HK-2 (cell line): ENCODE data around the gene EPHA2.

ENCODE experiments used
- DNase-seq: peaks from one replicate; pipeline ENCODE4 v3.0.0-alpha.2; 2018; ENCODE audit not compliant: unreplicated experiment

Gene EPHA2

DNA sequence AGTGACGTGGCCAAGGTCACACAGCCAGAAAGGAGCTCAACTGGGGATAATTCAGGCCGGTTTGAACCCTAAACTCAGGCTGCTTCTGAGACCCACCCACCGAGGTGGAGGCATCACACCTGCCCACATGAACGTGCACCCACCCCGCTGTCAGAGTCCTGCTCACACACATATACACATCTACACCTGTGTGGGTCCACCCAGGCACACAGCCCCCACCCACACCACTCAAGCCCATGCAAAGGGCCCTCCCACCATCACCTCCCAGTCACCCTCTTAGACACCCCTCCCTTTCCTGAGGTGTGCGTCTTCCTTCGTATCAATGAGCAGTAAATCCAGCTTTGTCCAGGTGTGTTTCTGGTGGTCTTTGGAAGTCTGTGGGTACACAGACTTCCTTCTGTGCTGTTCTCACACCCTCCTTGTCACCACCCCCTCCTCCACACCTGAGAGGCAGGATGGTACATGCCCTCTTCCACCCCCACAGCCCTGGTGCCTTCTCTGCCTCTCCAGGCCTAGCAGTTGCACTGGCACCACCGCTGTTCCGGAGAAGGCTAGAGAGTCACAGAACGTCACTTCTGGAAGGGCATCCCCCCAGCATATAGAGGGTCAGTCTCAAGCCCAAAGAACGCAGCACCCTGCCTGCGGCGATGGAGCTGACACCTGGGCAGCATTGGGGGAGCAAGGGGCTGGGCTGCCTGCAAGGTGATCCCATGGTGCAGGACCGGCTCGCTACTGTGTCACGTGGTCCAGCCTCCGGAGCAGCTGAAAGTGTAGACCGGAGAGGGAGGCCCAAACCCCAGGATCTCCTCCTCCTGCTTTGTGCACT, 63.6 kb downstream of the EPHA2 start:
- DNase-seq, result no peak

DNA sequence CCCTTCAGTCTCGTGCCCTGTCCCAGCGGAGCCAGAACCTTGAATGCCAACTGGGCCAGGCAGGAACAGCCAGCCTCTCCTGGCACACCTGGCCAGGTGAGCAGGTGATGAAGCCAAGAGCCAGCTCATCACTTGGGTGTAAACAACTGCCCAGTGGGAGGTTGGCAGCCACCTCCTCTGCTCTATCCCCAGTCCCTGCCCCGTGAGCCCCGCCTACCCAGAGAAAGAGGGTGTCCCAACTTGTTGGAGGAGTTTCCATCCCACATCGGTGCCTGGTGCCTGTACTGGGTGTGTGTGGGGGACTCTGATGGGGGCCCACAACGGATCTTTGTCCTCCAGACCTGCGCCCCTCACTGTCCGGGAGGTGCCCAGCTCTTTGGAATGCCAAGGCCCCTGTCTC, 64.6 kb downstream of the EPHA2 start:
- DNase-seq, result no peak

- DNase-seq, result no peak
Measured at GRCh38 chr1:16090076-16090826, 65.6 kb downstream of the EPHA2 start.

- peak; percentile 93 for DNase-seq
Measured at GRCh38 chr1:16088996-16089395, 66.9 kb downstream of the EPHA2 start.

GRCh38 chr1:16088351-16088911, 67.4 kb downstream of the EPHA2 start:
- no peak for DNase-seq

DNA sequence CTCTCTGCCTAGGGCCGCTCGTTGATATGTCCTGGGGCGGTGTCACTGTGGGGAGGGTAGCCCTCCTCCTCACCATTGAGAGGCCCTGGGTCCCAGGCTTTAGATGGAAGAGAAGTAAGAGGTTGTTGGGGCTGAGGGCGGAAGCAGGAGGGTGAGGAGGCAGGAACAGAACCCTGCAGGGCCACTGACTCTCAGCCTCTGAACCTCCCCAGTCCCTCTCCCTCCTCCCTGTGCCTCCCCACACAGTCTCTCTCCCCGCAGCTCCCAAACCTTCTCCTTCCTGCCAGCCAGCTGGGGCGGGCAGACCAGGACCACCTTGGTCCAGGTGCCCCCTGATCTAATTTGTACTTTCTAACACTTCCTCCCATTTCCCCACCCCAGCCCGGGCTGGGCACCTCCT, 68.1 kb downstream of the EPHA2 start:
- no peak for DNase-seq

GRCh38 chr1:16085522-16085921, 70.3 kb downstream of the EPHA2 start:
- DNase-seq, result no peak

GRCh38 chr1:16083486-16083885, 72.4 kb downstream of the EPHA2 start:
- no peak for DNase-seq

GRCh38 chr1:16082283-16083038, 73.4 kb downstream of the EPHA2 start:
- DNase-seq, result peak; percentile 78

DNA sequence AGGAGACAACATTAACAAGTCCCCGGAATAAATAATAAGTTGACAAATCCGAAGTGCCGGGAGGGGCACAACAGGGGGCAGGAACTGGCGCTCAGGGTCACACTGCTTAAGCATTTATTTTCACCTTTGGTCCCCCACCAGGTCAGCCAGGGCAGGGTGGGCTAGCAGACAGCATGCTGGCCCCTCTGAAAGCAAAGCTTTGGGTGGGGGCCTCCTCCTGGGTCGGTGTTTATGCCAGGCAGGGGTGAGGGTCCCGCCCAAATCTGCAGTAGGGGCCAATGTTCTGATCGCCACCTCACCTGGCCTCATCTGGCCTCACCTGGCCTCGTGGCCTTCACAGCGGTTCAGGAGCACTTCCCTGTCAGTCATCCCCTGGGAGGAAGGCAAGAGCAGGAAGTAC, 74.2 kb downstream of the EPHA2 start:
- no peak for DNase-seq

GRCh38 chr1:16080422-16081150, 75.3 kb downstream of the EPHA2 start:
- no peak for DNase-seq

DNA sequence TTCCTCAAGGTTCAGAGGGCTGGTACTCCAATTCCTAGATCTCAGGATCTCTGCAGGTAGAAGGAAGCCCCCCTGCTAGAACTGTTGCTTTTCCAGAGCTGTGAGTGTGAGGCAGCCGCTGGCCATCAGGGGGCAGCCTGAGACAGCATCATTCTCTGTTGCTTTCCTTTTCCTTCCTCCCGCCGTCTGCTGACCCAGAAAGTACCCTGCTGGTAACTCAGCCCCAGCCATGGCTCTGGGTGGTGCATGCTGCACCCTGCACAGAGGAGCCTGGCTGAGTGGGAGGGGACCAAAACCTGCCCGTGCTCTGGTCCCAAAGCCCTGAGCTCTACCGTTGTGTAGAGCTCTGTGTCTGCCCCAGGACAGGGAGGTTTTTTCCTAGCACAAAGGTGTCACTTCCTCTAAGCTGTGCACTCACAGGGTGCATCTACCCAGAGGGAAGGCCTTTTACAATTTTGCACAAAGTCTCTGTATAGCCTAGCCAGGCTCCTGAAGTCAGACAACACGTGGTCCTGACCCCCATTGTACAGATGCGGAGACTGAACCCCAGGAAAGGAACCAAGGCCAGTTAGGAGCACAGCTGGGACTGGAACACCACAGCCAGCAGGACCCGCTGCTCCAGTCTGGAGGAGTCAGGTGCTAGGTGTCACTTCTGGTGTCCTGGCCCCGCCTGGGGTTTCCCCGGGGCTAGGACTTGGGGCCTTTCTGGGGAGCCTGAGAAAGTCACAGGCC, 76.8 kb downstream of the EPHA2 start:
- peak; percentile 79 for DNase-seq

DNA sequence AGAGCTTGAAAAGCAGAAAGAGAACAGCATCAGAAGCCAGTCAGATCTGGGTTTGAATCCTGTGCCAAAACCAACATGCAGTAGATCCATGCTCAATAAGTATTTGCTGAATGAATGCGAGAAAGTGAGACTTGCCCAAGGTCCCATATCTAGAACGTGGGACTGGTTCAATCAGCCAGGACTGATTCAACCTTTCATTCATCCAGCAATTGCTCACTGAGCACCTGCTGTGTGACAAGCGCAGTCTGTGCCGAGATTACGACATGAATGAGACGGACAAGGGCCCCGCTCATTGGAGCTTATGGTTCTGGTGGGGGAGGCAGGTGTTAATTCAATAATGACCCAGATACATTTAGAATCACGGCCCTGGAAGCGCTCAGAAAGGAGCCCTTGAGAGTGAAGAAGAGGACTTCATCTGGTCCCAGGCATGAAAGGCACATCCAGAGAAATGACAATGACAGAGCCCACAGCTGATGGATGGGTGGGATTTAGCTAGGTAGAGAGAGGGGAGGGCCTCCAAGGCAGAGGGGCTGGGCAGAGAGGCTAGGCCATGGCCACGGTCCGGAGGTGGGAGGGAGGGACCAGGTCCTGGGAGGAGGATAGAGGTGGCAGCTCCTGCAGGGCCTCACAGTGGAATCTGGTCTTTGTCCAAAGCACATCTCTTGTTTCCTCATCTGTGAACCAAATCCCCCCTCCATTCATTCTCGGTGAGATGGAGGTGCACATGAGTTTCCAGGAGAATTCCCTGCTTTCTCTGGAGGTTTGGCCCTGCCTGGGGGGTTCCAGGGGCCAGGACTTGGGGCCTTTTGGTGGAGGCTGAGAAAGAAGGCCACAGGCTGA, 78.2 kb downstream of the EPHA2 start:
- no peak for DNase-seq

- DNase-seq, result peak; percentile 88
Measured at GRCh38 chr1:16076865-16077238, 79.0 kb downstream of the EPHA2 start.

DNA sequence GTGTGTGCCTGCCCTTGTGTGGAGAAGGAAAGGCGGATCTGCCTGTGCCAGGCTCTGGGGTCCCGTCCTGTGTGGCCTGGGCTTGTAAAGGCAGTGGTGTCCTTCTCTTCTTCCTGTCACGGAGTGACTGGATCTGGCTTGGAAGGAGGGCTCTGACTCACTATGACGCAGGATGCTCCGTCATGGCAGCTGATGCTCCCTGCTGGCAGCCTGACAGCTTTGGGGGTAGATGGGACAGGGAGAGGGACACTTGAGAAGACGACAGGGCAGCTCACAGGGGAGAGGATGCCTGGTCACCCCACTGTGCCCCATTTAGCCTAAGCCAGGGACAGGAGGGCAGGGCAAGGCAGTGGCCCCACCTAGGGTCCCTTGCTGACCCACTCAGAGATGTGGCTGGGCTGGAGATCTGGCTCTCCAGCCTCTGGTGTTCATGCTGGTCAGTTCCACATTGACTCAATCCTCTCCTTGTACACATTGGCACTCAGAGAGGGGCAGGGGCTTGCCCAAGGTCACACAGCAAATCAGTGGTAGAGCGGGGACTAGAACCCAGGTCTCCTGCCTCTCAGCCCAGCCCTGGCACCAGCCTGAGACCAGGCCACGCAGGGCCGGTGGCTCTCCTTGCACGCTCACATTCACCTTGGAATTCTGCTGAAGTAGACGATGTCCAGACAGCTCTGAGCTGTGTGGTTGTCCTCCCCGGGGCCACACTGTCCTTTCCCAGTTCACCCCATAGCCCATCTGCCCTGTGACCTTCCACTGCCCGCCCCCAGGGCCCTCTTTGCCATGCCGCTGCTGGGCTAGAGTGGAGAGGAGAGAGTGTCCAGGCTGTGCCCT, 79.6 kb downstream of the EPHA2 start:
- DNase-seq, result peak; percentile 89

GRCh38 chr1:16075337-16076030, 80.4 kb downstream of the EPHA2 start:
- DNase-seq, result peak; percentile 68
